Endothelial cell of umbilical vein (primary cell): Measurements from ENCODE around the gene WNT6. TPM values are rescaled to one million over a fixed set of nuclear protein-coding genes. Genes with fewer than 3 reads are reported as not detected.

Source experiments
- BruUV-seq: library from RNA; stranded (reverse); fragments of 400-500 nt; replicated peaks from 2 replicates; lab custom pipeline; 2021; lab: Mats Ljungman, UMichigan
- CTCF ChIA-PET: fragments of 300-600, 350-600 bp; sonication (Branson Sonifier 250); formaldehyde crosslinking; loops from one replicate; lab custom pipeline; 2021; ENCODE audit warnings: antibody characterized with exemption, inconsistent platforms; lab: Charles Lee
- POLR2A ChIA-PET: fragments of 300-600, 350-600 bp; sonication (Branson Sonifier 250); formaldehyde crosslinking; loops from one replicate; lab custom pipeline; 2021; ENCODE audit warnings: antibody characterized with exemption, inconsistent platforms; lab: Charles Lee
- DNase-seq: peaks from one replicate; pipeline ENCODE4 v3.0.0-alpha.2; 2011; ENCODE audit warnings: low read depth, low spot score
- FAIRE-seq: peaks from 2 replicates; lab custom pipeline; 2011; peaks lifted over from hg19 to GRCh38; lab: Jason Lieb, UNC
- H2AFZ ChIP-seq: 2 replicates; pipeline ENCODE4 v1.6.0; 2012; ENCODE audit warnings: low read depth, low read length, control low read depth, inconsistent platforms
- H3K27ac ChIP-seq: 2 replicates; pipeline ENCODE4 v1.5.1; 2011; ENCODE audit warnings: low read depth, mild to moderate bottlenecking, control low read depth, low read length, moderate library complexity; ENCODE audit not compliant: insufficient read depth
- H3K27me3 ChIP-seq, 2 experiments: 2 replicates each; pipeline versions ENCODE4 v1.6.0 to v1.6.1; 2011; ENCODE audit warnings: low read length in 2 of 2, mixed read lengths in 1 of 2; ENCODE audit not compliant: control insufficient read depth in 2 of 2, insufficient read depth in 2 of 2
- H3K36me3 ChIP-seq, 2 experiments: 2 replicates in 1 of 2; 3 replicates in 1 of 2; pipeline ENCODE4 v1.5.1; 2011; ENCODE audit warnings: low read length in 2 of 2, mild to moderate bottlenecking in 1 of 2, moderate library complexity in 1 of 2; ENCODE audit not compliant: control insufficient read depth in 2 of 2, insufficient read depth in 2 of 2; ENCODE audit errors: extremely low read depth in 1 of 2
- H3K4me1 ChIP-seq: 3 replicates; pipeline ENCODE4 v1.5.1; 2011; ENCODE audit warnings: mild to moderate bottlenecking, low read length; ENCODE audit not compliant: control insufficient read depth, insufficient read depth; ENCODE audit errors: extremely low read depth
- H3K4me2 ChIP-seq: 2 replicates; pipeline ENCODE4 v1.6.1; 2011; ENCODE audit warnings: low read length, control low read depth, mixed read lengths; ENCODE audit not compliant: insufficient read depth
- H3K4me3 ChIP-seq, 3 experiments: fragments of 200-600 bp in 1 of 3; sonication (generic), shearing (Covaris generic) in 1 of 3; replicated peaks in 1 of 3; 2 replicates each; pipeline ENCODE4 v1.5.1; 2011 to 2016; ENCODE audit warnings: control low read depth in 3 of 3, low read length in 3 of 3, mild to moderate bottlenecking in 2 of 3, inconsistent platforms in 1 of 3, low read depth in 1 of 3, moderate library complexity in 1 of 3; ENCODE audit not compliant: insufficient read depth in 1 of 3
- H3K79me2 ChIP-seq: 2 replicates; pipeline ENCODE4 v1.6.0; 2012; ENCODE audit warnings: low read length, inconsistent platforms; ENCODE audit not compliant: control insufficient read depth, insufficient read depth
- H3K9ac ChIP-seq: replicated peaks from 2 replicates; pipeline ENCODE3; 2011; ENCODE audit warnings: low read length, control low read depth; ENCODE audit not compliant: insufficient read depth; ENCODE audit errors: extremely low read depth
- H3K9me1 ChIP-seq: replicated peaks from 3 replicates; pipeline ENCODE4 v1.6.0; 2011; ENCODE audit warnings: mild to moderate bottlenecking, low read length; ENCODE audit not compliant: control insufficient read depth, insufficient read depth; ENCODE audit errors: extremely low read depth
- H3K9me3 ChIP-seq: replicated peaks from 2 replicates; pipeline ENCODE4 v1.5.1; 2012; ENCODE audit warnings: low read length, inconsistent platforms; ENCODE audit not compliant: control insufficient read depth, insufficient read depth
- H4K20me1 ChIP-seq: replicated peaks from 2 replicates; pipeline ENCODE3; 2011; ENCODE audit warnings: mild to moderate bottlenecking, low read length; ENCODE audit not compliant: control insufficient read depth, insufficient read depth; ENCODE audit errors: extremely low read depth
- CTCF ChIP-seq, 2 donors: IDR thresholded peaks; 1 replicate in 1 of 2; 2 replicates in 1 of 2; pipeline ENCODE4 v1.5.1; 2011; ENCODE audit warnings: low read length in 2 of 2, mild to moderate bottlenecking in 2 of 2, moderate library complexity in 2 of 2, control low read depth in 1 of 2, inconsistent platforms in 1 of 2, low read depth in 1 of 2; ENCODE audit not compliant: insufficient read depth in 1 of 2; ENCODE audit errors: extremely low read depth in 1 of 2
- EZH2 ChIP-seq: IDR thresholded peaks from 2 replicates; pipeline ENCODE4 v1.6.1; 2012; ENCODE audit warnings: borderline replicate concordance, low read depth, mild to moderate bottlenecking, moderate library complexity, low read length, inconsistent platforms; ENCODE audit not compliant: severe bottlenecking
- FOS ChIP-seq: IDR thresholded peaks from 2 replicates; pipeline ENCODE4 v1.6.1; 2011; ENCODE audit warnings: mild to moderate bottlenecking, low read length, moderate library complexity, borderline replicate concordance; ENCODE audit not compliant: insufficient read depth
- GATA2 ChIP-seq: IDR thresholded peaks from 2 replicates; pipeline ENCODE4 v1.7.0; 2011; ENCODE audit warnings: low read depth, mild to moderate bottlenecking, moderate library complexity, mixed read lengths, low read length; ENCODE audit not compliant: insufficient read length, insufficient read depth
- JUN ChIP-seq: IDR thresholded peaks from 2 replicates; pipeline ENCODE4 v1.6.1; 2011; ENCODE audit warnings: borderline replicate concordance, low read depth; ENCODE audit not compliant: insufficient read length, insufficient read depth
- MYC ChIP-seq: IDR thresholded peaks from one replicate; pipeline ENCODE4 v1.6.1; 2011; ENCODE audit warnings: mild to moderate bottlenecking, low read depth, low read length
- POLR2A ChIP-seq: IDR thresholded peaks from 2 replicates; pipeline ENCODE4 v1.6.1; 2012; ENCODE audit warnings: low read depth, mild to moderate bottlenecking, control low read depth, low read length
- POLR2AphosphoS5 ChIP-seq: IDR thresholded peaks from 2 replicates; pipeline ENCODE4 v1.6.1; 2012; ENCODE audit warnings: low read depth, mild to moderate bottlenecking, control low read depth, low read length, moderate library complexity; ENCODE audit not compliant: insufficient read depth
- dilution Hi-C: fragments of 300-500 bp; cut with MboI; formaldehyde crosslinking; loops from one replicate; pipeline ENCODE4 v1.15.0; 2019; ENCODE audit warnings: low sequenced_read_pairs; ENCODE audit not compliant: extremely low pct_ligation_motif_present
- intact Hi-C: fragments of 100-400 bp; cut with micrococcal nuclease; formaldehyde crosslinking; loops from one replicate; pipeline ENCODE4 v1.10.0; 2022
- polyA plus RNA-seq, 4 experiments: library from polyadenylated mRNA; depleted of rRNA in 3 of 4; stranded (reverse) in 3 of 4; unstranded in 1 of 4; fragments of >200 nt; gene quantifications; 2 replicates each; pipeline versions ENCODE4 v1.2.1 to v1.2.3, GENCODE V29; 2011 to 2012; ENCODE audit warnings: missing spikeins in 1 of 4
- total RNA-seq: library from RNA; stranded (reverse); gene quantifications from 2 replicates; pipeline ENCODE4 v1.2.3, GENCODE V29; 2021
- TF ChIP-seq, protein P1 (sequence below): IDR thresholded peaks from 2 replicates; pipeline ENCODE4 v1.6.1; 2011; ENCODE audit not compliant: insufficient read depth, insufficient read length

The WNT6 gene
- total and polyA plus RNA-seq, 2 donors (not counting 3 experiments of a cell fraction or from before 2014, with no cell fraction given) = not detected

DNA sequence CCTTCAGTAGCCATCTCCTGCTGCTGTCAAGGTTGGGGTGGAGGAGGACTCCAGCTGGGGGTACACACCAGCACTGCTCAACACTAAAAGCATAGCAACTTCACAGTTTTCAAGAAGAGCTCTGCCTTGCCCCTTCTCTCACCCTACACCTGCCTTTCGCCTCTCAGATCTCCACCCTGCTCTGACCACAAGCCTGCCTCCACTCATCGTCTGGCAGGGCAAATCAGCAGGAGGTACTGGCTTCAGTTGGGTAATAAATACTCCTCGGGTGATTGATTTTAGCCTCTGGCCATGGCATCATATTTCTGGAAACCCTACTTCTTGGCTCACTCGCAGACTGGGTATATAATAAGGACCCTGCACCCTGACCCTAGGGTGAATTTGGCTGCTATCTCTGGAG, 24.9 kb upstream of the WNT6 start:
- no peak overlapping the region for H3K27ac ChIP-seq
- H3K36me3 ChIP-seq = no peaks in the 10 kb centered on the region
- no peaks in the 10 kb centered on the region for H3K79me2 ChIP-seq
- dilution Hi-C loops (no loop called here), intact Hi-C loops (no loop called here)
- no peak overlapping the region for H3K4me2 ChIP-seq
- H4K20me1 ChIP-seq = no peaks in the 10 kb centered on the region
- no peaks in the 10 kb centered on the region for H3K9me1 ChIP-seq
- peaks cover 17% of the 10 kb centered on the region for H3K4me1 ChIP-seq
- no peaks in the 10 kb centered on the region for H3K9me3 ChIP-seq
- no TSS peak for BruUV-seq
- ChIA-PET CTCF (interaction anchor here (3.5 kb wide), 1 partner anchor 13 kb away, joined by 44 read pairs; no protein-coding TSS in a partner anchor), POLR2A (no interaction called here)
- H3K4me3 ChIP-seq = no peak overlapping the region
- FAIRE-seq (no peak), DNase-seq (no peak)
- H3K9ac ChIP-seq = no peak overlapping the region
- TF ChIP-seq EZH2 (no peak), GATA2 (no peak), POLR2A (no peak), MYC (no peak), JUN (no peak), POLR2AphosphoS5 (no peak), CTCF (IDR thresholded peaks at IDR 0.05; ENCODE audit: extremely low read depth in 1 of 2, insufficient read depth in 1 of 2, low read depth in 1 of 2, low read length in 2 of 2) (no peak), FOS (no peak)
- TF ChIP-seq, protein P1, sequence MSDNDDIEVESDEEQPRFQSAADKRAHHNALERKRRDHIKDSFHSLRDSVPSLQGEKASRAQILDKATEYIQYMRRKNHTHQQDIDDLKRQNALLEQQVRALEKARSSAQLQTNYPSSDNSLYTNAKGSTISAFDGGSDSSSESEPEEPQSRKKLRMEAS = no peak
- peaks cover 2 to 5% of the 10 kb centered on the region in 2 experiments for H3K27me3 ChIP-seq
- H2AFZ ChIP-seq = no peak overlapping the region
